ENCODE results near the gene ALG12. TPM values are rescaled to one million over a fixed set of nuclear protein-coding genes. Genes with fewer than 3 reads are reported as not detected.

Gene ALG12
- total RNA-seq, 1 donor from 2014 or later: 30.0 TPM

GRCh38 chr22:49958931-49959781 is 40.9 kb upstream of the ALG12 start:
- H3K9me3 Mint-ChIP-seq: no peaks in the 10 kb centered on the region
- no peaks in the 10 kb centered on the region for H3K4me1 Mint-ChIP-seq (ENCODE audit: unreplicated experiment)
- no peaks in the 10 kb centered on the region for H3K27me3 Mint-ChIP-seq
- DNase-seq (ENCODE audit: extremely low spot score, unreplicated experiment): no peak
- no peak for TF ChIP-seq CTCF (conservative IDR thresholded peaks at IDR 0.05)
- H3K27ac Mint-ChIP-seq: peak overlapping the region; percentile 71
- peaks cover 5% of the 10 kb centered on the region for H3K36me3 Mint-ChIP-seq
- peak overlapping the region; percentile 76 for H3K4me3 Mint-ChIP-seq

- Mint-ChIP-seq H3K4me3 (peak overlapping the region; percentile 76), H3K9me3 (no peaks in the 10 kb centered on the region), H3K36me3 (peaks cover under 1% of the 10 kb centered on the region), H3K4me1 (ENCODE audit: unreplicated experiment) (no peaks in the 10 kb centered on the region), H3K27ac (peak overlapping the region; percentile 71), H3K27me3 (no peaks in the 10 kb centered on the region)
- DNase-seq (ENCODE audit: extremely low spot score, unreplicated experiment): no peak
- TF ChIP-seq CTCF (conservative IDR thresholded peaks at IDR 0.05): no peak
Observed at GRCh38 chr22:49958366-49958921, 40.2 kb upstream of the ALG12 start.

GRCh38 chr22:49957826-49958365 is 39.7 kb upstream of the ALG12 start:
- Mint-ChIP-seq H3K27ac (peak overlapping the region; percentile 44), H3K4me3 (peak overlapping the region; percentile 42), H3K9me3 (no peaks in the 10 kb centered on the region), H3K36me3 (no peaks in the 10 kb centered on the region), H3K4me1 (ENCODE audit: unreplicated experiment) (no peaks in the 10 kb centered on the region), H3K27me3 (no peaks in the 10 kb centered on the region)
- no peak for TF ChIP-seq CTCF (conservative IDR thresholded peaks at IDR 0.05)
- no peak for DNase-seq (ENCODE audit: extremely low spot score, unreplicated experiment)

GRCh38 chr22:49956914-49957825 is 38.9 kb upstream of the ALG12 start:
- no peak for DNase-seq (ENCODE audit: extremely low spot score, unreplicated experiment)
- Mint-ChIP-seq H3K27ac (peak overlapping the region; percentile 80), H3K4me1 (ENCODE audit: unreplicated experiment) (peaks cover 4% of the 10 kb centered on the region), H3K36me3 (no peaks in the 10 kb centered on the region), H3K27me3 (no peaks in the 10 kb centered on the region), H3K4me3 (no peak overlapping the region), H3K9me3 (no peaks in the 10 kb centered on the region)
- TF ChIP-seq CTCF (conservative IDR thresholded peaks at IDR 0.05): no peak

- TF ChIP-seq CTCF (conservative IDR thresholded peaks at IDR 0.05): no peak
- no peaks in the 10 kb centered on the region for H3K36me3 Mint-ChIP-seq
- DNase-seq (ENCODE audit: extremely low spot score, unreplicated experiment): no peak
- no peak overlapping the region for H3K4me3 Mint-ChIP-seq
- H3K9me3 Mint-ChIP-seq: no peaks in the 10 kb centered on the region
- H3K27ac Mint-ChIP-seq: no peak overlapping the region
- peaks cover 6% of the 10 kb centered on the region for H3K4me1 Mint-ChIP-seq (ENCODE audit: unreplicated experiment)
- no peaks in the 10 kb centered on the region for H3K27me3 Mint-ChIP-seq
Observed at GRCh38 chr22:49956418-49956770, 38.2 kb upstream of the ALG12 start.
